OCI-LY3 (cell line): Measurements from ENCODE around the gene IL17F.

Experiments
- EZH2phosphoT487 ChIP-seq: fragments of 200-600 bp; shearing (Covaris generic); IDR thresholded peaks from 2 replicates; pipeline ENCODE4 v1.6.1; 2018; ENCODE audit warnings: antibody characterized with exemption, mixed run types, low read depth
- TF ChIP-seq, protein P1 (sequence below): fragments of 200-600, 300-600 bp; sonication (generic); IDR thresholded peaks from 2 replicates; pipeline ENCODE4 v1.5.1; 2014; ENCODE audit warnings: antibody characterized with exemption, low read length, low read depth

DNA sequence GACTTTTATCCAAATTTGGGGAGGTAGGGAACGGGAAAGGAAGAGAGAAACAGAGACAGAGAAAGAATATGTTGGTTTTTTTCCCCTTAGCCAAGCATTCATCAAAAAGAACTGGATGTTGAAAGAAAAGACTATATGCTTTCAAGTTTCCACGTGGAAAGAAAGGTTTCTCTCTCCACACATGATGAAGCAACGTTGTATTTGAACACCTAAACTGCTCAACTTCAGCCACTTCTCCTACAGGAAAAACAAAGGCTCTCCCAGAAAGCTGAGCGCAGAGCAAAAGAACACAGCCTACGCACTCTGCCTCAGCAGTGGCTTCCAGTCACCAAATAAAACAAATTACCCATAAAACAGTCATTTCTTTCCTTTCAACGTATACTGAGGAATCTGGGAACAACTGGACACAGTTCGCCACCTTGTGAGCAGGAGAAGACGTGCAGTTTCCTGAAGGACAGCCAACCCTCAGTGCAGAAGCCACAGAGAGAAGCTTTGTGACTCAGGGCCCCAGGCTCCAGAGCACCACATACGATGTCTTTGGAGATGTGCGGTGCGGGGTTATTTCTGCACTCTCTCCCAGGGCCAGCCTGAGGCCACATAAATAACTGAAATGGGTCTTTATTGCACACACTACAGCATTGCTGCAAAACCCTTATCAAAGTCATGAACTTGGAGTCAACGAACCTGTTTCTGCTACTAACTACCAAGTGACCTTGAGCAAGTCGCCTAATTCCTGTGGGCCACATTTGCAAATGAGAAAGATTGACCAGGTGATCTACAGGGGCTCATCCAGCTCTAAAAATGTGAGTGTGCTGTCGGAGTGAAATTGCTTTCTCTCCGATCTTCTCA is 10.1 kb downstream of the IL17F start:
- TF ChIP-seq, protein P1, sequence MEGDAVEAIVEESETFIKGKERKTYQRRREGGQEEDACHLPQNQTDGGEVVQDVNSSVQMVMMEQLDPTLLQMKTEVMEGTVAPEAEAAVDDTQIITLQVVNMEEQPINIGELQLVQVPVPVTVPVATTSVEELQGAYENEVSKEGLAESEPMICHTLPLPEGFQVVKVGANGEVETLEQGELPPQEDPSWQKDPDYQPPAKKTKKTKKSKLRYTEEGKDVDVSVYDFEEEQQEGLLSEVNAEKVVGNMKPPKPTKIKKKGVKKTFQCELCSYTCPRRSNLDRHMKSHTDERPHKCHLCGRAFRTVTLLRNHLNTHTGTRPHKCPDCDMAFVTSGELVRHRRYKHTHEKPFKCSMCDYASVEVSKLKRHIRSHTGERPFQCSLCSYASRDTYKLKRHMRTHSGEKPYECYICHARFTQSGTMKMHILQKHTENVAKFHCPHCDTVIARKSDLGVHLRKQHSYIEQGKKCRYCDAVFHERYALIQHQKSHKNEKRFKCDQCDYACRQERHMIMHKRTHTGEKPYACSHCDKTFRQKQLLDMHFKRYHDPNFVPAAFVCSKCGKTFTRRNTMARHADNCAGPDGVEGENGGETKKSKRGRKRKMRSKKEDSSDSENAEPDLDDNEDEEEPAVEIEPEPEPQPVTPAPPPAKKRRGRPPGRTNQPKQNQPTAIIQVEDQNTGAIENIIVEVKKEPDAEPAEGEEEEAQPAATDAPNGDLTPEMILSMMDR = peak; percentile 89
- TF ChIP-seq EZH2phosphoT487 = no peak
